Jurkat, Clone E6-1 (cell line): ENCODE data around the gene CYP27A1. TPM values are rescaled to one million over a fixed set of nuclear protein-coding genes. Genes with fewer than 3 reads are reported as not detected.

Source experiments
- DNase-seq: peaks from one replicate; pipeline ENCODE4 v3.0.0-alpha.2; 2011; ENCODE audit warnings: low read depth, low spot score
- H3K4me3 ChIP-seq: 2 replicates; pipeline ENCODE4 v1.5.1; 2011; ENCODE audit warnings: mild to moderate bottlenecking, low read length, control low read depth, moderate library complexity
- polyA plus RNA-seq: library from polyadenylated mRNA; unstranded; fragments of >200 nt; gene quantifications from one replicate; pipeline ENCODE4 v1.2.1, GENCODE V29; 2012; ENCODE audit warnings: missing spikeins; ENCODE audit not compliant: insufficient read length, insufficient read depth

CYP27A1 gene
- not detected for polyA plus RNA-seq

DNA sequence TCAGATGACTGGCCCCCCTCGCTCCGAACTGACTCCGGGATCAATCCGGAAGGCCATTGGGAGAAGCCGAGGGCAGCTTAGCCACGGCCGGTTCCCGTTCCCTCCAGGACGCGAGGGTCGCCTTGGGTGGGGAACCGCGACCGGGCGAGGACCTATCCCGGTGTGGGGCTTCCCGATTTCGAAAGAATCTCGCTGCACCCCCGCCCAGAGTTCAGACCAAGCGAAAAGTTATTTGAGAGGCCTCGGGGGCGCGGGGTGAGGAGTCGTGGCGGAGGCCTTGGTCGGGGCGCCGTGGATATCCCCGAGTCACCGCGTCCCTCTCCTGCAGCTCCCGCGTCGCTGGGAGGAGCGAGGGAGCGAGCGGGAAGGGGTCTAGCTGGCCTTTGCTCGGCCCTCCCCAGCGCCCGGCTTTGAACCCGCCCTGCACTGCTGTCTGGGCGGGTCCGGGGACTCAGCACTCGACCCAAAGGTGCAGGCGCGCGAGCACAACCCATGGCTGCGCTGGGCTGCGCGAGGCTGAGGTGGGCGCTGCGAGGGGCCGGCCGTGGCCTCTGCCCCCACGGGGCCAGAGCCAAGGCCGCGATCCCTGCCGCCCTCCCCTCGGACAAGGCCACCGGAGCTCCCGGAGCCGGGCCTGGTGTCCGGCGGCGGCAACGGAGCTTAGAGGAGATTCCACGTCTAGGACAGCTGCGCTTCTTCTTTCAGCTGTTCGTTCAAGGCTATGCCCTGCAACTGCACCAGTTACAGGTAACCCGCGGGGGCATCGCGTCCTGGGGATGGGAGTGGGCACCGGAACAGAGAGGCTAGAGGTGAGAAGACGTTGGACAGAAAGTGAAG is at the start of gene CYP27A1:
TSS of gene CYP27A1 (plus strand) at position 457 of the 837 bp plus-strand sequence. CDS start at position 493, 36 bp downstream.
- no peak for DNase-seq
- H3K4me3 ChIP-seq: no peak within 1 kb of the TSS

DNA sequence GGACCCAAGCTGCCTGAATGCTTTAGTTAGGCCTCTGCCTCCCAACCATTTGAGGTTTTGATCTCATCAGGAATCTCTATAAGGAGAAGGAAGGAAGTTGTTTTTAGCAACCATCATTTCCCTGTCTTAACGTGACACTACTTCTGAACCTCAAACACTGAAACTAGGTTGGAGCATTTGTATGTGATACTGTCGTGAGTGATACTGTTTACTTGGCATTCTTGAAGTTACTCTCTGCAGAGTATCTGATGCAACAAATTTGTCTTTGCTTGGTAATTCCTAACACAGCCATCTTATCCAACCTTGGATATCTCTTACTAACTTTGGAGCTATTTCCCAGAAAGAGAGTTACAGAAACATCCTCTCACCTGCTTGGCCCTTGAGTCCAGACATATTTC is 49.2 kb upstream of the CYP27A1 start:
- H3K4me3 ChIP-seq: no peak overlapping the region
- DNase-seq: no peak

DNA sequence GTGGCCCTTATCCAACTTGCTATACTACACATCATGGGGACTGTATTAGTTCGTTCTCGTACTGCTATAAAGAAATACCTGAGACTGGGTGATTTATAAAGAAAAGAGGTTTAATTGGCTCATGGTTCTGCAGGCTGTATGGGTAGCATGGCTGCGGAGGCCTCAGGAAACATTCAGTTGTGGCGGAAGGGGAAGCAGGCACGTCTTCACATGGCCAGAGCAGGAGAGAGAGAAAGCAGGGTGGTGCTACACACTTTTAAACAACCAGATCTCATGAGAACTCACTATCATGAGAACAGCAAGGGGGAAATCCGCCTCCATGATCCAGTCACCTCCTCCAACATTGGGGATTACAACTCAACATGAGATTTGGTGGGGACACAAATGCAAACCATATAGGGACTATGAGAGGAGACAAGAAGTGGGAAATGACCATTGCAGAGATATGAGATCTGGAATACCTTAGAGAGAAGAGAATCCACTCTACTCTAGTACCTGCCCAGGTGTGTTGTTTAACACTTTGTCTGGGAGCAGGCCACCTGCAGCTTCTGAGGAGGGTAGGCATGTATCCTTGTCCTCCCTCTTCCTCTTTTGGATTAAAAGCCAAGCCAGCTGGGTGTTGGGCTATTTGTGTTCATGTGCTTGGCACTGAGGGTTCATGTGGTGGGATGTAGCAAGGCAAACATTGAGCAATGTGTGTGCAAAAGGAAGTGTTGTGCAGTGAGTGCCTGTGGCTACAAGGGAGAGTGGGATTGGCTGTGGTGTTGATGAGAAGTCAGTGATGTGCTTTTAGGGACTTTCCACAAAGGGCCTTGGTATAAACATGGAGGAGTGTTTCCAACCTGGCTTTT is 48.6 kb upstream of the CYP27A1 start:
- no peak overlapping the region for H3K4me3 ChIP-seq
- DNase-seq: no peak

DNA sequence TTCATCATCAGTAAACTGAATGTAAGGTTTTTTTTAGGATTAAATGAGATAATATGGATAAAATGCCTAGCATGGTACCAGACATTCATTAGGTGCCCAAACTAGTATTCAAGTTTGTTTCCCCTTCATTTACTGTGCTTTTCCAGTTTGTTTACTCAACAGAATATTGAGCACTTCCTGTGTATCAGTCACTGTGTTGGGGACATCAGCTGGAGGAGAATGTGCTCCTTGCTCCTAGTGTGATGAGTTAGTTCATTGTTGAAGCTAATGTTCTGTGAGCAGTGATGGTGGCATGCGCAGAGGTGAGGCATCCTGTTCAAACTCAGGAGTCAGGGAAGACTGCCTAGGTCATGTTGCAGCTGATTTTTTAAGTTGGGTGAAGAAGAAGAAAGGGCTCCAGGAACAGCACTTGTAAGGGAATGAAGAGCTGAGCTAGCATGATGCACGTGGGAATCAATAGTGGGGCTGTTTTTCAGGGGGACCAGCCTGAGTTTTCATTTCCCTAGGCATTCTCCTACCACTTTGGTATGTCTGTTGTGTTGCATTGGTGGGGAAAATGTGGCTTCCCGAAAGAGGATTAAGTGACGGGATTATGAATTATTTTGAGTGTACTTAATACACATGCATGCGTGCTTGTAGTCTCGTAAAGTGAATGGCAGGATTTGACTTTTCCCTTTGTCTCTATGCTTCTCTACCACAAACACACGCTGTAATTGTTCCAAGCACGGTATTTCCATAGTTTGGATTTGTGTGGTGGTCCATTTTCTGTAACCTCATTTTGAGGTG is 47.6 kb upstream of the CYP27A1 start:
- no peak overlapping the region for H3K4me3 ChIP-seq
- no peak for DNase-seq

DNA sequence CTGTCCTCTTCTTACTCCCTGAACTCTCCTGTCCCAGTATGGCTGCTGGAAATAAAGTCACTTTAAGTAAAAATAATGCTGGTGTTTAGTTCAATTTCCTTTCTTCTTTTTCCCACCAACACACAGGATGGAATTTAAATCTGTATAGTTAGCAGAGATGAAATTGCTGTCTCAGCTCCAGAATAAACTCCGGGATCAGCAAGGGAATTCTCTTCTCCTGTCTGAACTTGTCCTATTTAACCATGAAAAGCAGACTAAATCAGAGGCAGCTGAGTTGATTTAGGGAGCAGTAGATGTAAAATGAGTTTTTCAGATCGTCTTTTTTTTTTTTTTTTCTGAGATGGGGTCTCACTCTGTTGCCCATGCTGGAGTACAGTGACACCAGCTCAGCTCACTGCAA is 45.4 kb upstream of the CYP27A1 start:
- no peak overlapping the region for H3K4me3 ChIP-seq
- no peak for DNase-seq

DNA sequence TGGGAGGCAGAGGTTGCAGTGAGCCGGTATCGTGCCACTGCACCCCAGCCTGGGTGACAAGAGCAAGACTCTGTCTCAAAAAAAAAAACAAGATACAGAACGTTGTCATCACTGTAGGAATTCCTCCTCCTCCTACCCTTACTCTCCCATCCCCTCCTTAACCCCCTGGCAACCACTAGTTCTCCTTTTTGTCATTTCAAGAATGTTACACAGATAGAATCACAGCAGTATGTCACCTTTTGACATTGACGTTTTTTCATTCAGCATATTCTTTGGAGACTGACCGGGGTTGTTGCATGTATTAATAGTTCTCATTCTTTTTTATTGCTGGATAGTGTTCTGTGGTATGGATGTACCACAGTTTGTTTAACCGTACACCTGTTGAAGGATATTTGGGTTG is 38.9 kb upstream of the CYP27A1 start:
- no peak overlapping the region for H3K4me3 ChIP-seq
- no peak for DNase-seq

DNA sequence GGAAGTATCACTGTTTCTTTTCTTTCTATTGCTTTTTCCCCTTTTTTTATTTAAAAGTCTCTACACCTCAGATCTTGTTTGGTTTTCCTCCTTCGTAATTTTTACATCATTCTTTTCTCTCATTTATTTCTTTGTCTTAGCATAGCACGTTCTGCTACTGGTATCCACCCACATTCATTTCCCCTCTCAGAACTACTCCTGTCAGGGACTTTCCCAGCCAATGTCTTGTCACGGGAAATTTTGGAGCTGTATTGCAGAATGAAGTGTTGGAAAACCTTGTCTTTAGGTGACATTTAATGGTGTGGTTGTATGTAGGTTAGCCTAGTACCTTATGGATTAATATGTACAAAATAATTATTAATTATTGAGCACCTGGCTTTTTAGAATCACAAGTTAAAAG is 37.3 kb upstream of the CYP27A1 start:
- DNase-seq: no peak
- H3K4me3 ChIP-seq: no peak overlapping the region

- H3K4me3 ChIP-seq: no peak overlapping the region
- DNase-seq: no peak
Measured at GRCh38 chr2:218745160-218745558, 36.8 kb upstream of the CYP27A1 start.

- DNase-seq: no peak
- H3K4me3 ChIP-seq: no peak overlapping the region
Measured at GRCh38 chr2:218745559-218746469, 36.1 kb upstream of the CYP27A1 start.

- H3K4me3 ChIP-seq: no peak overlapping the region
- DNase-seq: no peak
Measured at GRCh38 chr2:218746470-218746795, 35.5 kb upstream of the CYP27A1 start.

GRCh38 chr2:218746960-218747359 is 35.0 kb upstream of the CYP27A1 start:
- no peak for DNase-seq
- H3K4me3 ChIP-seq: no peak overlapping the region

- no peak for DNase-seq
- H3K4me3 ChIP-seq: no peak overlapping the region
Measured at GRCh38 chr2:218748741-218749441, 33.1 kb upstream of the CYP27A1 start.

GRCh38 chr2:218754201-218754600 is 27.7 kb upstream of the CYP27A1 start:
- no peak overlapping the region for H3K4me3 ChIP-seq
- no peak for DNase-seq

DNA sequence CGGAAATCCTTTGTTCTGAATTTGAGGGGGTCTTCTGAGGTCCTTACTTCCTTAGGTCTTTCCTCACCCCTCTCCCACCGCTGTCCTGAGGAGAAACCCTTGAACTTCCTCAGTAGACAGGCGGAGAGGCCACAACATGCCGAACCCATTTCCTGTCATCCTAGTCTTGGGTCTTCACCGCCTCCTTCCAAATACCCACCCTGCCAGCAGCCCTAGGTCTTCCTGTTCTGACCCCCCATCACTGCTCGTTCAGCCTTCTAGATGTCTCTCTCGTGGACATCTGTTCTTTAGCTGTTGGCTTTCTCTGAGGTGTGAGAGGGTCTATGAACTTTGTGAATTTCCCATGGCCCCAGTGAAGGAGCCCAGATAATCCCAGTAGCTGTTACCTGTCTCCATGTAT is 27.2 kb upstream of the CYP27A1 start:
- no peak overlapping the region for H3K4me3 ChIP-seq
- no peak for DNase-seq

DNA sequence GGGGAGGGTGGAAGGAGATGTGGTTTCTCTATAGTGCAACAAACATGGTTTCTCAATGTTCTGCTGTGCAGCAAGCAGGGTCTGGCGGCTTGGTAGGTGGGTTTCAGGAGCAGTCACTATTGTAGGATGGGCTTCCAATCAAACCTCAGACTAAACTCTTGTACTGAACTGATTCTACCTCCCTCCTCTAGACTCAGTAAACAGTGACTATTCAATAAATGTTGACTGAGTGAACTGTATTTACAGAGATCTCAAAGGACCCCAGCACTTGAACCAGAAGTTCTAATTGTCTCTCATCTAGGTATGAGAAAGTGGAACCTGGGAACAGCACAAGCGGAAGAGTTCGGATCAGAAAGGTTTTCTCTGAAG is 26.8 kb upstream of the CYP27A1 start:
- DNase-seq: no peak
- no peak overlapping the region for H3K4me3 ChIP-seq

DNA sequence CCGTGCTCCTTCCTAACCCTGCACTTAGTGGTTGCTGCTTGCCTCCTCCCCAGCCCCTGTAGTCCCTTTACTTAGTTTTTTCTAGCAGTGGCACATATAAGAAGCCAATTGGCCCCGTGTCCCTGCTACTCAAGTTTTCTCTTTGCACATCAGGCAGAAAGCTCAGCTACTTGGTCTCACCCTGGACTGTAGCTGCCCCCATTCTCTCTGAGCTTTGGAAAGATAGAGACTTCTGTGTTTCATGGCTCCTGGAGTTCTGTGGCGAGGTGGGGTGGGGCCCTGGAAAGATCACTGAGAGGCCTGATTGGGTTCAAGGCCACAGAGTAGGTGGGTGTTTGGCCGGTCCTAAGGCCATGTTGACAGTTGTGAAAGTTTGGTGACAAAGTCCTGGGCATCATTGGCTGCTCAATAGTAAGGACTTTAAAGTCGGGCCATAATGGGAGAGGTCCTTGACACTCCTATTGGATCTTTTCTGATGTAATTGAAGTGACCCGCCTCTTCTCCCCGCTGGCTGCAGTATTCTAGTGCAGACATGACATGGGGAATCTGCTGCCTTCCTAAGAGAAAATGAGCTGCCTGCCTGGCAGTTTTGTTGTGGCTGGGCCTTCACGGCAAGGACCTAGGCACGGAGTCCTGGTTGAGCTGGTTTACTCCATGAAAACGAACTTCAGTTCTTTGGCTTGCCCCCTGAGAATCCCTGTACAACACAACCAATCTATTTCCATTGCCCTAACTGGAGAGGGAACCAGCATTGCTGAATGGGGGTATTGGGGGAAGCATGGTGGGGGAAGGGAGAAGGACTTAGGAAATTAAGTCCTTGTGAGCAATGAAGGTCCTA is 26.2 kb upstream of the CYP27A1 start:
- no peak overlapping the region for H3K4me3 ChIP-seq
- no peak for DNase-seq

- no peak overlapping the region for H3K4me3 ChIP-seq
Measured at GRCh38 chr2:218756599-218757377, 25.2 kb upstream of the CYP27A1 start.

More at GRCh38 chr2:218756599-218757377, 25.2 kb upstream of the CYP27A1 start:
- no peak for DNase-seq
